ENCODE measurements around the gene UCHL3.

Gene UCHL3

DNA sequence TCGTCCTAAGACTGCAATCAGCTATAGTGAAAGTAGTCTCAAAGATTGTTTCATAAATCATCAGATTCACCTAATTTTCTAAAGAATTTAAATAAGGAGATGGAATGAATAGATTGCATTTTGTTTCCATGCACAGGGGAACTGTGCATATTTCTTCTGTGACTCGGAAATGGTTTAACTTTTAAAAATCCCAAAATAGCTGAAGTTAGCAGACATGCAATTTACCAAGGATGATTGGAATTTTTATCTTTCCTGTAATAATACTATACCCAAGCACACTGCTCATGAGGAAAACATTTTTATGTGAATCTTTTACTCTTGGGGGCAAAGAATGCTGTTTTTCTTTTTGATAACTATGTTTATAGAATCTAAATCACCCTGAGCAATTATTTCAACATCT is 71.6 kb downstream of the UCHL3 start:
- DNase-seq: no peak

DNA sequence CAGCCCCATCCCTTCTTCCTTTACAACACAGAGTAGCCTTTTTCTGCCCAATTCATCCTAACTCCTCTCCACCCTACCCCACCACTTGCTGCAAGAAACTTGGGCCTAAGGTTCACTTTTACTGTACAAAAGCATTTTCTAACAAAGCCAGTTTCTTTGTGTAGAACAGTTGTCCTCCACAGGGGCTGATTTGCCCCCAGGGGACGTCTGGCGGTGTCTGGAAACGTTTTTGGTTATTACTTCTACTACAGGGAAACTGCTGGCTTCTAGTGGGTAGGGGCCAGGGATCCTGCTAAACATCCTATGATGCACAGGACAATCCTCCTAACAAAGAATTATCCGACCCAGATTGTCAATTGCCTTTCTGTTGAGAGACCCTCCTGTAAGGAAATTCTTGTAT is 79.2 kb downstream of the UCHL3 start:
- DNase-seq: no peak

DNA sequence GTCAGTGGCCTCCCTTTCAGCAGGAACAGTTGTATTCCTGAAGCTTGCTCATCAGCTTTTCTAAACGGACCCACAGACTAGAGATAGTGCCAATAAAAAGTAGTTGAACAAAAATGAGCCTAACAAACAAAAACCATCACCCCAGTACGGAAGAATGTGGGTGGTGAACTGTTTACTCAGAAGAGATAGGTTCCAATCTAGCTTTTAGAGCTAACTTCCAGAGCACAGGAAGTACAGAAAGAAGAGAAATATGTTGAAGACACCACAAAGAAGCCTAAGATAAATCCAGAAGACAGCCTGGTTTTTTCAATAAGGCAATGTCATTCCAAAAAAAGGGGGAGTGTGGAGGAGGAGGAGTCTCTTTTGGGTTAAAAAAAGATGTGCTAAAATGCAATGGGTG is 83.7 kb downstream of the UCHL3 start:
- no peak for DNase-seq

GRCh38 chr13:75635101-75635827 is 85.7 kb downstream of the UCHL3 start:
- DNase-seq: peak in 4 of 58 donors; percentile 1 to 65 (median 29)

DNA sequence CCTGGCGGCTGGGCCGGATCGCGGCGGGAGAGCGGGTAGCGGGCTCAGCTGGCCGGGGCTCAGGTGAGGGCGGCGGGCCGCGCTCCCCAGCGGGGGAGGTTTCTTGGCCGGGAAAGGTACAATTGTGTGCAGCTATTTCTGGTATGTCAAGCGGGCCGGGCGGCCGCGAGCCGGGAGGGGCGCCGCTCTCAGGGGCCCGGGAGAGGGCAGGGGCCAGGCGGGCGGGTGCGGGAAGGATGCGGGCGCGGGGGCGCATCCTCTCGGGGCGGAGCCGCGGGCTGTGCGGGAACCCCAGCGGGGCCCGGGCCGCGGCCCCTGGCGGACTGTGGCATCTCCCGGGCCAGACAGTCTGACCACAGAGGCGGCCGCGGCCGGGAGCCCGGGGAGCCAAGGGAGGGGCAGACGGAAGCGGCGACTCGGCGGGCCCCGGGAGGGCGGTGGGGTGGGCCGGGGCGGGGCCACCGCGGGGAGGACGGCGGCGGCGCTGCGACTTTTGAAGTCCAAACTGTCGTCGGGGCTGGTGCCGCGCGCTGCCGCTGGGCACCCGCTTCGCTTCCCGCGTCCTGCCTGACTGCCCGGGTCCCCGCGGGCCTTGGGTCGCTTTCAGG is 86.3 kb downstream of the UCHL3 start, which contains the start of gene LMO7:
Gene LMO7, plus strand, starts transcription at position 503 of the 608 bp plus-strand sequence. CDS start 328 bp downstream, outside the sequence.
- DNase-seq: peak in 22 of 58 donors; percentile 2 to 79 (median 14)

DNA sequence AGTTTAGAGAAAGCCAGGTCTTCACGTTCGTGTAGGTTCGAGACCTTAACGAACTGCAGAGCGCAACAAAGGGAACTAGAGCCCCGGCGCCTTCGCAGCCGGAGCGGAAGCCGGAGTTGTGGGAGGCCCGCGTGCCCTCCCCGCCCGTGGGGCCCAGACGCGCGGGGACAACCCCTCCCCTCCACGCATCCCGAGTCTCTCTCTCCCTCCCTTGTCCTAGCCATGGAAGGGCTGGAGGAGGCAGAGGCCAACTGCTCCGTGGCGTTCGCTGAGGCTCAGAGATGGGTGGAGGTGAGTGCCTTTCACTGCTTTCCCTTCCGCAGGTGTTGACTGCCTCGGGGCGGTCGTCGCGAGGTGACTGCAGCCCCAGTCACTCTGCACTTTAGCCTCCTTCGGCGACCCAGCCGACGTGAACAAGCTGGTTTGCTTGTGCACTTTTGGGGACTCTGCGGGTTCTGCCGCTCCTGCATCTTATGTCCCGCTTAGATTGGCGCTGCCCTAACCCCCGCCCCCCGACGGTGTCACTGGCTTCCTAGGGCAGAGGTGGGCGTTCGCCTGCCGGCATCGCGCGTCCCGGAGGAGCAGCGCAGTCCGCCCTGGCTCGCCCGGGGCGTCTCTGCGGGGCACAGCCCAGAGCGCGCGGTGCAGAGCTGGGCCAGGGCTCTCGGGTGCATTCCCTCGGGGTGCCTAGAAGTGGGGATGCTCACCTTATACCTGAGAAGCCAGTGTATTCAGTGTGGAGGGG is 87.0 kb downstream of the UCHL3 start:
- peak in 3 of 58 donors; percentile 21 to 36 (median 35) for DNase-seq

- DNase-seq: no peak
Measured at GRCh38 chr13:75637181-75637750, 87.7 kb downstream of the UCHL3 start.

DNA sequence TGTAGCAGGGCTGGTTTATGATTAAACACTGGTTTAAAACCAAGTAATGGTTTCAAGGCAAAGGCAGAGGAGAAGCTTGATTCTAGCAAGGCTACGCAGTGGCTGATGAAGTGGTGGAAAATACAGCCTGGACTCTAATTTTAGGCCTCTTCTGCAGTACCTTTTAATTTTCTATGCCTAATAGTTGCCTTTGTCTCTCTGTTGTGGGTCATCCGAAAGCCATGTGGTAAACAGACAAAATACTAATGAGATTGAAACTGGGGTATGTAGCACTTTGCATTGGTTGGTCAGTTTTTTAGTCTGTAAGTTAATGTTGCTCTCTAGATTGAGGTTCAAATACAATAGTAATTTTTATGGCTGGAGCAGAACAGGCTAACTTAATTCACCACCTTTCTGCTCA is 89.9 kb downstream of the UCHL3 start:
- no peak for DNase-seq

GRCh38 chr13:75641026-75641425 is 91.4 kb downstream of the UCHL3 start:
- no peak for DNase-seq

DNA sequence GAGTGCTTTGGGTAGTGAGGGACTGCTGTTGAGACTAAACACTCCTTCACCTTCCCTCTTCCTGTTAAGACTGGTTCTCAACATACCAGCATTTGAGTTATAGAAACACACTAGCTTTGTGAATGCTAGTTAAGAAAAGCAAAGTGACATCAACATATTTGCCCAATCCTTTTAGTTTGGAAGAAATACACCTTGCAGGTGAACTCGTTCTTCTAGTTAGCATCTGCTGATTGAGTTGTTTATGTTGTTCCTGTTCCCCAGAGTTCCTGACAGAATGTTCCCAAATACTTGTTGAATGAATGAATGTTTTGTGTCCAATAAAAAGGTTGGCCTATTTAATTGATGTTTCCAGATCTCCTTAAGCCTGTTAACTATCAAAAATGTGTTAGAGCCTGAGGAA is 93.6 kb downstream of the UCHL3 start:
- no peak for DNase-seq

- no peak for DNase-seq
Measured at GRCh38 chr13:75643693-75644092, 94.1 kb downstream of the UCHL3 start.

GRCh38 chr13:75645141-75645540 is 95.5 kb downstream of the UCHL3 start:
- no peak for DNase-seq

DNA sequence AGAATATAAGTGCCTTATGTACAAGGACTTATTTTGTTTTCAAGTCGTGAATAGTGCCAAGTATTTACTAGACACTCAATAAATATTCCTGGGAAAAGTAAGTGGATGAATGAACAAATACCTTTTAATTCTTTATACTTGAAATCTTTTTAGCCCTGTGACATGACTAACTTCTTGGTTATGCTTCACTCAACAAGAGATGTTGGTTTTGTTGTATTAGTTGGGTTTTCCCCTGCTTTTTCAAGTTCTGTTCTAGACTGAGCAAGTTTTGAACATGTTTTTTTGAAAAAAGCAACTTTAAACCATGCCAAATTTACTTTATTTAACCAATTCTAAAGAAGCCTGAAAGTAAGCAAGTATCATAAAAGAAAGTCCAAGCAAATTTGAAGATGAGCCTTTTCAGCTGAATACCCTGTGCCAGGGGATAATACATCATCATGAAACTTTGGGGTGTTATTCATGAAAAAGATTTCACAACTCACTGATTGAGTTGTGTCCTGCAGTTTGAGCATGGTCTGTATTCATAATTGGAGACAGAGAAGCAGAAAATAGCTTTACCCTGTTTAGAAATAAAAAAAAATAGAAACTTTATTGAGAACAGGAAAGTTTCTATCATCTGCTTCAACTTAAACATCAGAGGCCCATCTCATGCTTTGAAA is 97.7 kb downstream of the UCHL3 start:
- DNase-seq: no peak

GRCh38 chr13:75648446-75648845 is 98.9 kb downstream of the UCHL3 start:
- no peak for DNase-seq

- no peak for DNase-seq
Measured at GRCh38 chr13:75651013-75651412, 101.4 kb downstream of the UCHL3 start.

DNA sequence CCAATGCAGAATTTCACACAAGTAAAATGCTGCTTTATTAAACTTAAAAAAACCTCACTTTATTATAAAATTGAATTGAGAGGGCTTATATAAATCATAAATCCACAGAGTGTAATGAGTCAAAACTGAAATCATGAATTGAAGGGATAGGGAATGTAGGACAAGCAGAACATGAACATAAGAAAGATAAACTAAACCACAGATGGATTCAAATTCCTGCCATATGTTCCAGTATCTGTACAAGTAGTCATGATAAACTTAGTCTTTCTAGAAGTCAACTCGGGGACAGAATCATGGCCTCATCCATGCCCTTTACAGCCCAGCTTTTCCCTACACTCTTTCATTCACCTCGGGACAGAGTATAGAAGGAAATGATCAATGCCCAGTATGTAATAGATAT is 103.1 kb downstream of the UCHL3 start:
- DNase-seq: no peak
